ENCODE results near the gene EXOC1. TPM values are rescaled to one million over a fixed set of nuclear protein-coding genes. Genes with fewer than 3 reads are reported as not detected.

The EXOC1 gene
- total and polyA plus RNA-seq, 12 donors: 14.2 to 44.2 (median 29.2) TPM

DNA sequence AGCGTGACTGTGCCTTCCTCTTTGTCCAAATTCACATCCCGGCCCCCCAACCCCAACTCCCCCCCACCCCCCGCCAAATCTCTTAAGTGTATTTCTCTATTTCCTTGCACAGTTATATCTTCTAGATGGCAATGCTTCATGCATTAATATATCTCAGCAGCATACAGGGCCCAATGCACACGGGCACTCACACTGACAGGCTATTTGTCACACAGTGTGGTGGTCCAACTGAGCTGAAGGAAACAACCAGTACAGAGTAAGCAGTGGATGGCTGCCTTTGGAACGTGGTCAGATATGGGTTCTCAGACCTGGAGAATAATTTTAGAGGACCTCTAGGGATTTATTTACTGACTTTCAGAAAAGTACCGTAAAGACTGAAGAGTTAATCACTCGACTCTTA, 681 bp downstream of the EXOC1 start:
- peak overlapping the region in 2 of 4 donors; percentile 87 to 89 for H3K4me3 ChIP-seq
- peak overlapping the region in 2 of 5 donors; percentile 79 to 92 for H3K27ac ChIP-seq
- H3K27me3 ChIP-seq: no peaks in the 10 kb centered on the region
- intact Hi-C loops (cut with DNase I): no loop called here
- 14 to 23% (median 19%) methylated on average over 7 of the region's 7 CpGs for WGBS, 4 donors
- no peaks in the 10 kb centered on the region for H3K9me3 ChIP-seq (replicated peaks in 1 of 3)
- no peak for TF ChIP-seq POLR2A (IDR thresholded peaks at IDR 0.05)
- TF ChIP-seq, protein P1, sequence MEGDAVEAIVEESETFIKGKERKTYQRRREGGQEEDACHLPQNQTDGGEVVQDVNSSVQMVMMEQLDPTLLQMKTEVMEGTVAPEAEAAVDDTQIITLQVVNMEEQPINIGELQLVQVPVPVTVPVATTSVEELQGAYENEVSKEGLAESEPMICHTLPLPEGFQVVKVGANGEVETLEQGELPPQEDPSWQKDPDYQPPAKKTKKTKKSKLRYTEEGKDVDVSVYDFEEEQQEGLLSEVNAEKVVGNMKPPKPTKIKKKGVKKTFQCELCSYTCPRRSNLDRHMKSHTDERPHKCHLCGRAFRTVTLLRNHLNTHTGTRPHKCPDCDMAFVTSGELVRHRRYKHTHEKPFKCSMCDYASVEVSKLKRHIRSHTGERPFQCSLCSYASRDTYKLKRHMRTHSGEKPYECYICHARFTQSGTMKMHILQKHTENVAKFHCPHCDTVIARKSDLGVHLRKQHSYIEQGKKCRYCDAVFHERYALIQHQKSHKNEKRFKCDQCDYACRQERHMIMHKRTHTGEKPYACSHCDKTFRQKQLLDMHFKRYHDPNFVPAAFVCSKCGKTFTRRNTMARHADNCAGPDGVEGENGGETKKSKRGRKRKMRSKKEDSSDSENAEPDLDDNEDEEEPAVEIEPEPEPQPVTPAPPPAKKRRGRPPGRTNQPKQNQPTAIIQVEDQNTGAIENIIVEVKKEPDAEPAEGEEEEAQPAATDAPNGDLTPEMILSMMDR (IDR thresholded peaks at IDR 0.05): no peak
- H3K4me1 ChIP-seq (replicated peaks in 1 of 2): peaks cover 9 to 16% of the 10 kb centered on the region in 2 donors
- no peaks in the 10 kb centered on the region for H3K36me3 ChIP-seq (replicated peaks in 1 of 2)
- no peak for DNase-seq

DNA sequence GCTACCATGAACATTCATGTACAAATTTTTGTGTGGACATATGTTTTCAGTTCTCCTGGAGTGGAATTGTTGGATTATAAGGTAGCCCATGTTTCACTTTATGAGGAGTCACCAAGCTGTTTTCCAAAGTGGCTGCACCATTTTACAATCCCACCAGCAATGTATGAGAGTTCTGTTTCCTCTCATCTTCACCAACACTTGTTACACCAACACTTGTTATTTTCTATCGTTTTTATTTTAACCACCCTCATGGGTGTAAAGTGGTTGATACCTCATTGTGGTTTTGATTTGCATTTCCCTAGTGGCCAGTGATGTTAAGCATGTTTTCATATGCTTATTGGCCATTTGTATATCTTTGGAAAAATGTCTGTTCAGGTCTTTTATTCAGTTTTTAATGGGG, 4.1 kb downstream of the EXOC1 start:
- intact Hi-C loops (cut with DNase I): no loop called here
- Histone ChIP-seq H3K9me3 (replicated peaks in 1 of 3) (no peaks in the 10 kb centered on the region), H3K36me3 (replicated peaks in 1 of 2) (no peaks in the 10 kb centered on the region), H3K4me1 (replicated peaks in 1 of 2) (peaks cover 9 to 16% of the 10 kb centered on the region in 2 donors), H3K27me3 (no peaks in the 10 kb centered on the region), H3K27ac (no peak overlapping the region), H3K4me3 (no peak overlapping the region)
- no peak for DNase-seq
- WGBS, 4 donors: 89 to 97% (median 96%) methylated on average over 1 of the region's 1 CpG
- TF ChIP-seq POLR2A (IDR thresholded peaks at IDR 0.05): no peak
- TF ChIP-seq, protein P1 (IDR thresholded peaks at IDR 0.05): no peak

DNA sequence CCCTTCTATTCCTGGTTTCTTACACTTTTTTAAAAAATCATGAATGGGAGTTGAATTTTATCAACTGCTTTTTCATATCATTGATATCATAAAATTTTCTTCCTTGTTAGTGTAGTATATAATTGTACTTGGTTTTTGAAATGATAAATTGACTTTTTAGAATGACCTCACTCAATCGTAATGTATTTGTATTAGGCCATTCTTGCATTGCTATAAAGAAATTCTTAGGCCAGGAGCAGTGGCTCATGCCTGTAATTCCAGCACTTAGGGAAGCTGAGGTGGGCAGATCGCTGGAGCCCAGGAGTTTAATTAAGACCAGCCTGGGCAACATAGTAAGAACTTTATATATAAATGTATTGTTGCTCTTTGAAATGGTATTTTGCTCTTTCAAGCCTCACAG, 6.3 kb downstream of the EXOC1 start:
- no peaks in the 10 kb centered on the region for H3K27me3 ChIP-seq
- H3K4me1 ChIP-seq (replicated peaks in 1 of 2): peaks cover 4 to 10% of the 10 kb centered on the region in 2 donors
- H3K36me3 ChIP-seq (replicated peaks in 1 of 2): no peaks in the 10 kb centered on the region
- no peak overlapping the region for H3K4me3 ChIP-seq
- no peak for DNase-seq
- no peak overlapping the region for H3K27ac ChIP-seq
- intact Hi-C loops (cut with DNase I): no loop called here
- H3K9me3 ChIP-seq (replicated peaks in 1 of 3): no peaks in the 10 kb centered on the region
- WGBS, 4 donors: 63 to 92% (median 75%) methylated on average over 2 of the region's 2 CpGs
- TF ChIP-seq POLR2A (IDR thresholded peaks at IDR 0.05): no peak
- TF ChIP-seq, protein P1 (IDR thresholded peaks at IDR 0.05): no peak

DNA sequence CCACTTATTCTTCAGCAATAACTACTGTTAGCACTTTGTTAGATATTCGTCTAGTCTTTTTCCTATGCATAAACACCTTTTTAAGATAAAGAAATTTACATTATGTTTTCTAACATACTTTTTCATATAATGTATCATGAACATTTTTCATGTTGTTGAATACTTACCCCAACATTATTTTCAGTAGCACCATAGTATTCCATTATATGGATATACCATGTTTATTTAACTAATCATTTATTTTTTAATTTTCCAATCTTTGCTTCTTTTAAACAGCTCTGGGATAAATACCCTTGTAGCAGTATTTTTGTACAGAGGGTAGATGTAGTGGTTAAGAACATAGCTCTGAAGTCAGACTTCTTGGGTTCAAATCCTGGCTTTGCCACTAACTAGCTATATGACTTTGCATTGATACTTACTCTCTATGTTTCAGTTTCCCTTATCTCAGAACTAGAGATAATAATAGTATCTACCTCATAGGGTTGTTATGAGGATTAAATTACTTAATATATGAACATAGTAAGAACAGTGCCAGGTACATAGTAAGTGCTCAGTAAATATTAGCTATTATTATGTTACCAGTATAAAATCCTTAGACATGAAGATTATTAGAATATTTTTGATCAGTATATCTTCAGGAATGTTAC, 11.3 kb downstream of the EXOC1 start:
- H3K4me1 ChIP-seq (replicated peaks in 1 of 2): peaks cover 17 to 25% of the 10 kb centered on the region in 2 donors
- H3K27ac ChIP-seq: peak overlapping the region in 2 of 5 donors; percentile 53 to 61
- intact Hi-C loops (cut with DNase I): no loop called here
- no peaks in the 10 kb centered on the region for H3K27me3 ChIP-seq
- TF ChIP-seq POLR2A (IDR thresholded peaks at IDR 0.05): no peak
- TF ChIP-seq, protein P1 (IDR thresholded peaks at IDR 0.05): no peak
- no peak for DNase-seq
- H3K4me3 ChIP-seq: no peak overlapping the region
- WGBS, 4 donors: 93 to 98% (median 95%) methylated on average over 1 of the region's 1 CpG
- peaks cover 0 to 12% of the 10 kb centered on the region in 2 donors for H3K36me3 ChIP-seq (replicated peaks in 1 of 2)
- H3K9me3 ChIP-seq (replicated peaks in 1 of 3): no peaks in the 10 kb centered on the region

Measured in adrenal gland (tissue), 12 donors.